ENCODE results near the gene DSTN. TPM values are rescaled to one million over a fixed set of nuclear protein-coding genes. Genes with fewer than 3 reads are reported as not detected.

Gene DSTN
- total and polyA plus RNA-seq, 2 of the 4 experiments (the other 2 are of a cell fraction), result 221 to 269 TPM

GRCh38 chr20:17629025-17629424 lies 59.1 kb downstream of the DSTN start:
- intact Hi-C loops (cut with micrococcal nuclease), result no loop called here
- no peak overlapping the region for H4K91ac ChIP-seq (ENCODE audit: insufficient read depth, low read depth, low read length)
- H3K27me3 ChIP-seq (ENCODE audit: control insufficient read depth, insufficient read depth, low read length), result no peaks in the 10 kb centered on the region
- H3K14ac ChIP-seq (replicated peaks; ENCODE audit: low read depth, low read length), result no peak overlapping the region
- H2AK5ac ChIP-seq (ENCODE audit: low read depth, low read length), result no peak overlapping the region
- H3K23ac ChIP-seq (ENCODE audit: low read depth, low read length), result no peak overlapping the region
- H3K18ac ChIP-seq (ENCODE audit: low read depth, low read length), result no peak overlapping the region
- H2BK120ac ChIP-seq (ENCODE audit: low read depth, low read length), result no peak overlapping the region
- no peaks in the 10 kb centered on the region for H3K4me1 ChIP-seq (ENCODE audit: control insufficient read depth, insufficient read depth, low read length)
- H4K8ac ChIP-seq (ENCODE audit: low read depth in 2 of 2, low read length in 2 of 2), result no peak overlapping the region
- ATAC-seq (ENCODE audit: low read depth), result no peak
- H3K4me3 ChIP-seq (ENCODE audit: insufficient read depth, low read depth, low read length), result no peak overlapping the region
- DNase-seq, result no peak
- H3K56ac ChIP-seq (ENCODE audit: extremely low read depth, insufficient read depth, low read length), result no peak overlapping the region
- H3K27ac ChIP-seq (ENCODE audit: insufficient read depth, low read length), result no peak overlapping the region
- no peak overlapping the region for H2BK15ac ChIP-seq (ENCODE audit: low read depth, low read length)
- CTCF ChIA-PET, result no interaction called here
- no peak overlapping the region for H3K9ac ChIP-seq (ENCODE audit: low read depth, low read length)
- no peaks in the 10 kb centered on the region for H3K9me3 ChIP-seq (ENCODE audit: control insufficient read depth, insufficient read depth, low read length)
- H2BK20ac ChIP-seq (ENCODE audit: low read depth, low read length), result no peak overlapping the region
- H3K36me3 ChIP-seq (ENCODE audit: control insufficient read depth, insufficient read depth, low read length), result peaks cover 98% of the 10 kb centered on the region
- peaks cover 90% of the 10 kb centered on the region for H4K20me1 ChIP-seq (ENCODE audit: insufficient read depth, low read length)
- no peak overlapping the region for H2AK9ac ChIP-seq (replicated peaks; ENCODE audit: low read depth, low read length, poor library complexity)
- no peak overlapping the region for H2BK5ac ChIP-seq (ENCODE audit: low read depth, low read length, poor library complexity, severe bottlenecking)
- peaks cover 41 to 94% of the 10 kb centered on the region in 2 experiments for H3K79me1 ChIP-seq (ENCODE audit: low read depth in 1 of 2, low read length in 2 of 2)
- H2AFZ ChIP-seq (replicated peaks; ENCODE audit: low read length, poor library complexity), result no peak overlapping the region
- in situ Hi-C loops (cut with MboI; ENCODE audit: low sequenced_read_pairs), result loop anchor here (25.0 kb wide), 1 partner anchor 508 kb away; the partner anchor contains the start of genes KAT14 and PET117
- no peaks in the 10 kb centered on the region for H3K9me1 ChIP-seq (ENCODE audit: insufficient read depth, low read length)
- H4K5ac ChIP-seq (ENCODE audit: low read depth, low read length), result no peak overlapping the region
- no peak for TF ChIP-seq MAZ (IDR thresholded peaks at IDR 0.05; ENCODE audit: borderline replicate concordance, low read depth, low read length)
- TF ChIP-seq CHD1 (IDR thresholded peaks at IDR 0.05; ENCODE audit: low read depth, low read length), result no peak
- TF ChIP-seq BHLHE40 (IDR thresholded peaks at IDR 0.05; ENCODE audit: low read depth, low read length), result no peak
- no peak for TF ChIP-seq ELK1 (IDR thresholded peaks at IDR 0.05; ENCODE audit: borderline replicate concordance, low read depth, low read length)
- no peak for TF ChIP-seq USF2 (IDR thresholded peaks at IDR 0.05; ENCODE audit: low read depth, low read length)
- POLR2A ChIA-PET (ENCODE audit: unreplicated experiment), result no interaction called here
- WGBS, 2 experiments (ENCODE audit: extremely low coverage in 2 of 2, insufficient read length in 1 of 2), result no CpG with 5 or more reads among the region's 8 CpGs
- dilution Hi-C loops (cut with HindIII; ENCODE audit: low sequenced_read_pairs, unreplicated experiment), result no loop called here
- BruUV-seq (replicated peaks), result no TSS peak
- no peak overlapping the region for H3K4me2 ChIP-seq (ENCODE audit: low read depth, low read length)
- no peak overlapping the region for H3K4ac ChIP-seq (ENCODE audit: low read depth, low read length)
